Right lobe of liver (tissue), 6 donors: Measurements from ENCODE around the gene PSEN2. TPM values are rescaled to one million over a fixed set of nuclear protein-coding genes. Genes with fewer than 3 reads are reported as not detected.
A peak's percentile ranks its signal among the peaks of the same experiment; 100 is the strongest.

Experiments
- ATAC-seq, 4 donors: fragments of 200-7000 bp; cut with Tn5 transposase; one replicate each; pipeline ENCODE4 v1.9.1; 2020; ENCODE audit warnings: mild to moderate bottlenecking in 4 of 4, moderate library complexity in 4 of 4
- DNase-seq, 3 donors: peaks; one replicate each; pipeline ENCODE4 v3.0.0-alpha.2; 2020
- H3K27ac ChIP-seq, 3 donors: fragments of 200-600 bp; one replicate each; pipeline ENCODE4 v1.8.0; 2022
- H3K27me3 ChIP-seq, 2 donors: fragments of 200-600 bp; one replicate each; pipeline ENCODE4 v1.8.0; 2022
- H3K36me3 ChIP-seq, 4 donors: fragments of 200-600 bp; sonication (generic) in 1 of 4; one replicate each; pipeline versions ENCODE4 v1.5.1 to v1.8.0; 2017 to 2022; ENCODE audit warnings: control low read depth in 1 of 4
- H3K4me1 ChIP-seq, 4 donors: fragments of 200-600 bp; sonication (generic) in 1 of 4; one replicate each; pipeline versions ENCODE4 v1.5.1 to v1.8.0; 2017 to 2022; ENCODE audit warnings: control low read depth in 1 of 4
- H3K4me3 ChIP-seq, 3 donors: fragments of 200-600 bp; one replicate each; pipeline ENCODE4 v1.8.0; 2022
- H3K9me3 ChIP-seq, 4 donors: fragments of 200-600 bp; sonication (generic) in 1 of 4; one replicate each; pipeline versions ENCODE4 v1.5.1 to v1.8.0; 2017 to 2022; ENCODE audit warnings: control low read depth in 1 of 4
- POLR2A ChIP-seq: fragments of 450-650 bp; IDR thresholded peaks from one replicate; pipeline ENCODE4 v1.6.1; 2017; ENCODE audit warnings: antibody characterized with exemption, mild to moderate bottlenecking
- WGBS: methylation state at CpG from one replicate; pipeline ENCODE4 v1.1.6; 2018; ENCODE audit warnings: low coverage, low lambda C conversion rate; ENCODE audit not compliant: insufficient coverage; ENCODE audit errors: missing lambda C conversion rate; 5-methylcytosine and 5-hydroxymethylcytosine counted together
- intact Hi-C, 2 donors: fragments of 100-400 bp; cut with DNase I; formaldehyde crosslinking; loops; one replicate each; pipeline versions ENCODE4 v1.11.2 to v1.14.1; 2022
- total RNA-seq, 6 experiments: library from RNA; depleted of rRNA in 2 of 6; stranded (reverse); fragments of >200 nt in 2 of 6; fragmentation: NEBNext Ultra II Directional in 3 of 6; extraction: Animal tissue kit (Norgen Biotek cat#: 25700) in 3 of 6; gene quantifications; one replicate each; pipeline versions ENCODE4 v1.1.0 to v1.2.4, GENCODE V29; 2016 to 2023
- TF ChIP-seq, protein P1 (sequence below), 4 donors: fragments of 200-600 bp in 3 of 4; fragments of 450-650 bp in 1 of 4; IDR thresholded peaks; one replicate each; pipeline versions ENCODE4 v1.5.1 to v1.8.0; 2016 to 2022; ENCODE audit warnings: antibody characterized with exemption in 4 of 4, mild to moderate bottlenecking in 2 of 4
- donor health status: DM: no; HTN: yes; CAD: no.
- donor health status: DM: no; HTN: no; CAD: no.
- donor health status: DM: no; HTN: no; CAD: no.
- donor health status: DM: no; HTN: yes; CAD: no.
- donor health status: DM: no; HTN: yes; CAD: no.

Gene PSEN2
- total RNA-seq, 6 experiments from 2014 or later: 11.8 to 22.7 (median 15.7) TPM

DNA sequence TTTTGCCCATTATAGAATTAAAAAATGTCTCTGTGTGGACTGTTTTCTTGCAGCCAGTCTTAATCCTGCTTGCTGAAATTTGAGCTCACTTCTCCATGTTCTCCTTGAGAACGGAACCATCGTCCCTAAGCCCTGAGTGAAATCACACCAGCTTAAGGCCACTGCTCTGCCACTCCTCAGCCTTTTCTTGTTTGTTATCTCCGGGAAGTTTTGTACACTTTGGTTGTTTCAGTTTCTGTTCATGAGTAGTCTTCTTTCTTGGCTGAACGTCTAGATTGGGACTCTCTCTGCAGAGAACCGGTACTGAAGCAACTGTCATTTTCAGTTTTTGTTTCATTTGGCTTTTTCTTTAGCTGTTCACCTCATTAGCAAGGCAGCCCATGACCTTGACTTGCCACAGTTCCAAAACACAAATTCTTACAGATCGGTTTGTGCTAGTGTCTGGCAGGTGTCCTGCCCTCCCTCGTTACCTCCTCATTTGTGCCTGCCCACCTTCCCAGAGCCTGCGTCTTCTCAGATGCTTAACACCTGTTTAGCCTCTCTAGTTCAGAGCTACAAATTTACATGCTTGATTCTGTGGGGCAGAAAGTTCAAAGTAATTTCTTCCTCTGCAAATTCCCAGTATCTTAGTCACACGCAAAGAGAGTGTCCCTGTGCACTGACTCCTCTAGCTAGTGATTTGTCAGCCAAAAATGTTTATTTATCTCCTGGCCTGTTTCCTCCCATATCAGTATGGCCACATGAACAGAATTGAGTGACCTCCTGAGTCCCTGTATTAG, 12.4 kb downstream of the PSEN2 start:
- Histone ChIP-seq H3K27ac (peak overlapping the region; percentile 45 to 60 (median 57)), H3K4me1 (peaks cover 0 to 18% (median 8%) of the 10 kb centered on the region in 4 donors), H3K4me3 (peak overlapping the region; percentile 6 to 35 (median 23)), H3K36me3 (peaks cover 0 to 3% (median 1%) of the 10 kb centered on the region in 4 donors), H3K9me3 (no peaks in the 10 kb centered on the region), H3K27me3 (no peaks in the 10 kb centered on the region)
- intact Hi-C loops: no loop called here
- ATAC-seq (peak; percentile 71 to 86 (median 76)), DNase-seq (no peak)
- 8% methylated on average over 9 of the region's 9 CpGs for WGBS
- TF ChIP-seq, protein P1, sequence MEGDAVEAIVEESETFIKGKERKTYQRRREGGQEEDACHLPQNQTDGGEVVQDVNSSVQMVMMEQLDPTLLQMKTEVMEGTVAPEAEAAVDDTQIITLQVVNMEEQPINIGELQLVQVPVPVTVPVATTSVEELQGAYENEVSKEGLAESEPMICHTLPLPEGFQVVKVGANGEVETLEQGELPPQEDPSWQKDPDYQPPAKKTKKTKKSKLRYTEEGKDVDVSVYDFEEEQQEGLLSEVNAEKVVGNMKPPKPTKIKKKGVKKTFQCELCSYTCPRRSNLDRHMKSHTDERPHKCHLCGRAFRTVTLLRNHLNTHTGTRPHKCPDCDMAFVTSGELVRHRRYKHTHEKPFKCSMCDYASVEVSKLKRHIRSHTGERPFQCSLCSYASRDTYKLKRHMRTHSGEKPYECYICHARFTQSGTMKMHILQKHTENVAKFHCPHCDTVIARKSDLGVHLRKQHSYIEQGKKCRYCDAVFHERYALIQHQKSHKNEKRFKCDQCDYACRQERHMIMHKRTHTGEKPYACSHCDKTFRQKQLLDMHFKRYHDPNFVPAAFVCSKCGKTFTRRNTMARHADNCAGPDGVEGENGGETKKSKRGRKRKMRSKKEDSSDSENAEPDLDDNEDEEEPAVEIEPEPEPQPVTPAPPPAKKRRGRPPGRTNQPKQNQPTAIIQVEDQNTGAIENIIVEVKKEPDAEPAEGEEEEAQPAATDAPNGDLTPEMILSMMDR (IDR thresholded peaks at IDR 0.05): no peak
- no peak for TF ChIP-seq POLR2A

DNA sequence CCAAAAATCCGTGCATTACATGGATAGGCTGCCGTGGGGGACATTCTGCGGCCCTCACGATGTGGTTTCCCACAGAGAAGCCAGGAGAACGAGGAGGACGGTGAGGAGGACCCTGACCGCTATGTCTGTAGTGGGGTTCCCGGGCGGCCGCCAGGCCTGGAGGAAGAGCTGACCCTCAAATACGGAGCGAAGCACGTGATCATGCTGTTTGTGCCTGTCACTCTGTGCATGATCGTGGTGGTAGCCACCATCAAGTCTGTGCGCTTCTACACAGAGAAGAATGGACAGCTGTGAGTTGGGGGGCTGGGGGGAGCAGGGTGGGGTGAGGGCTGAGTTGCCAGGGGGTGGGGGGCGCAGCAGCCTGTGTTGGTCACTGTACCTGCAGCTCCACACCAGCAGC, 13.2 kb downstream of the PSEN2 start:
- no peak overlapping the region for H3K27ac ChIP-seq

DNA sequence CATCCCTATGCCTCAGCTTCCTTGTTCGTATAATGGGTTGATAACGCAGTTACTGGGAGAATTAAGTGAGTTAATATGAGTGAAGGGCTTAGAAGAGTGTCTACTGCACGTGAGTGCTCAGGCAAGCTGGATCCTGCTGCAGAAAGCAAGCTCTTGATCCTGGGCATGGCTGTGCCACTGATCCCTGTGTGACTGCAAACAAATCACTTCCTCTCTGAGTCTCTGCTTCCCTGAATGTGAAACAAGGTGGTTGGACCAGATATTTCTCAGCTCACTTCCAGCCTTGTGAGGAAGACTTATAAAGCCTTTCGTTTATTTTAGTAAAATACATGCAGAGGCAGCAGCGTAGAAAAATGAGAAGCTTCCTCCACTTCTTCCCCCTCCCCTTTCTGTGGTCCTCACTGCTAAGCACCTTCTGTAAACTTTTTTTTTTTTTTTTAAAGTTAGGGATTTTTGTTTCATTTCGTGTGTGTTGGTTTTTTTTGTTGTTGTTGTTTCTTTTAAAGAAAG, 13.8 kb downstream of the PSEN2 start:
- DNase-seq: no peak
- intact Hi-C loops: no loop called here
- no peak for ATAC-seq
- 48% methylated on average over 4 of the region's 6 CpGs for WGBS
- Histone ChIP-seq H3K27me3 (no peaks in the 10 kb centered on the region), H3K36me3 (peaks cover 0 to 3% (median 1%) of the 10 kb centered on the region in 4 donors), H3K4me1 (peaks cover 0 to 16% (median 8%) of the 10 kb centered on the region in 4 donors), H3K27ac (no peak overlapping the region), H3K4me3 (no peak overlapping the region), H3K9me3 (no peaks in the 10 kb centered on the region)
- TF ChIP-seq POLR2A: no peak
- TF ChIP-seq, protein P1 (IDR thresholded peaks at IDR 0.05): no peak

More for the DNA sequence above, 13.2 kb downstream of the PSEN2 start:
- 85% methylated on average over 14 of the region's 16 CpGs for WGBS
- no peak for DNase-seq
- ATAC-seq: no peak
- H3K36me3 ChIP-seq: peaks cover 0 to 3% (median 1%) of the 10 kb centered on the region in 4 donors
- H3K9me3 ChIP-seq: no peaks in the 10 kb centered on the region
- intact Hi-C loops: no loop called here
- H3K4me3 ChIP-seq: no peak overlapping the region
- no peaks in the 10 kb centered on the region for H3K27me3 ChIP-seq
- no peak for TF ChIP-seq POLR2A
- peaks cover 0 to 16% (median 8%) of the 10 kb centered on the region in 4 donors for H3K4me1 ChIP-seq

DNA sequence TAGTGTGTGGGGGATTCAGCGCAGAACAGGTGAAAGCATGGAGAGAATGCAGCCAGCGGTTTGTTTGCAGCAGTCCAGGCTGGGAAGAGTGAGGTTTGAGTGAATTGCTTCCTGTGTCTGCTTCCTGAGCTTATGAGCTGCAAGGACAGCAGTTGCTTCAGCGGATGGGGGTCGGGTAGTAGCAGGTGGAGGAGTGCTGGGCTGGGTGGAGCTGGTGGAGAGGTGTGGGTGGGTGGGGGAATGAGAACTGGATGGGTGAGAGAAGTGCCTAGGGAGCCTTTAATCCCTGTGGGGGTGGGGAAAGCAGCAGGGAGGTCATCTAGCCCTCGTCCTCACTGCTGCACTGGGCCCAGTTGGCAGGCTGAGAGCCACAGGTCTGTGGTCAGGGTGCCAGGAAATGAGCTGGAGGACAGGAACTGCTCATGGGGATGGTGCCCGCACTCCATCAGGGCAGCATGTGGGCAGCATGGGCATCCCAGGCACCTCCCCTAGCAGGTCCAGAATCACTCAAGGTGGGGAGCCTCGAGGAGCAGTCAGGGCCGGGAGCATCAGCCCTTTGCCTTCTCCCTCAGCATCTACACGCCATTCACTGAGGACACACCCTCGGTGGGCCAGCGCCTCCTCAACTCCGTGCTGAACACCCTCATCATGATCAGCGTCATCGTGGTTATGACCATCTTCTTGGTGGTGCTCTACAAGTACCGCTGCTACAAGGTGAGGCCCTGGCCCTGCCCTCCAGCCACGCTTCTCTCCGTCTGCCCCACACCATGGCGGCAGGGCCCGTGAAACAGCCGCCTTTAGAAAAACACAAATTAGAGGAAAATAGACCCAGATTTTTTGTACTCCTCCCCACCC, 14.8 kb downstream of the PSEN2 start:
- peaks cover 0 to 16% (median 8%) of the 10 kb centered on the region in 4 donors for H3K4me1 ChIP-seq
- peak in 1 of 3 donors; percentile 49 for DNase-seq
- H3K9me3 ChIP-seq: no peaks in the 10 kb centered on the region
- no peak overlapping the region for H3K4me3 ChIP-seq
- 79% methylated on average over 11 of the region's 20 CpGs for WGBS
- H3K27ac ChIP-seq: no peak overlapping the region
- H3K36me3 ChIP-seq: peaks cover 0 to 3% (median 1%) of the 10 kb centered on the region in 4 donors
- TF ChIP-seq POLR2A: no peak
- TF ChIP-seq, protein P1 (IDR thresholded peaks at IDR 0.05): no peak
- H3K27me3 ChIP-seq: no peaks in the 10 kb centered on the region
- no peak for ATAC-seq
- intact Hi-C loops: no loop called here
